BLaER1 treated with 17β-estradiol and CSF1 and Interleukin-3, amounts not matched to agents 10 nM and 100 nM (cell line): ENCODE results near the gene SEPTIN5.

ENCODE experiments used
- H3K27ac ChIP-seq, 11 experiments: shearing (Covaris generic); formaldehyde crosslinking; 2 replicates each; pipeline ENCODE4 v1.8.1; 2022
- H3K27me3 ChIP-seq, 11 experiments: shearing (Covaris generic); formaldehyde crosslinking; 2 replicates each; pipeline ENCODE4 v1.8.1; 2022
- H3K36me3 ChIP-seq, 11 experiments: shearing (Covaris generic); formaldehyde crosslinking; 2 replicates each; pipeline ENCODE4 v1.8.1; 2022
- H3K4me1 ChIP-seq, 10 experiments: shearing (Covaris generic); formaldehyde crosslinking; 2 replicates each; pipeline ENCODE4 v1.8.1; 2022
- H3K4me2 ChIP-seq, 11 experiments: shearing (Covaris generic); formaldehyde crosslinking; 2 replicates each; pipeline ENCODE4 v1.8.1; 2022
- H3K4me3 ChIP-seq, 10 experiments: shearing (Covaris generic); formaldehyde crosslinking; 2 replicates each; pipeline ENCODE4 v1.8.1; 2022
- H3K9ac ChIP-seq, 11 experiments: shearing (Covaris generic); formaldehyde crosslinking; 2 replicates each; pipeline ENCODE4 v1.8.1; 2022
- H3K9me3 ChIP-seq, 11 experiments: shearing (Covaris generic); formaldehyde crosslinking; replicated peaks in 1 of 11; 2 replicates each; pipeline ENCODE4 v1.8.1; 2022
- H4K20me1 ChIP-seq, 11 experiments: shearing (Covaris generic); formaldehyde crosslinking; 2 replicates each; pipeline ENCODE4 v1.8.1; 2022
- Cebpa-rat ChIP-seq, 11 experiments: shearing (Covaris generic); IDR thresholded peaks; 2 replicates each; pipeline ENCODE4 v1.8.1; 2022

SEPTIN5 gene

GRCh38 chr22:19717181-19717580 is 2.9 kb downstream of the SEPTIN5 start:
- H4K20me1 ChIP-seq = peaks cover 0 to 52% (median 27%) of the 10 kb centered on the region in 11 experiments; a peak in 17 of 22 replicates

DNA sequence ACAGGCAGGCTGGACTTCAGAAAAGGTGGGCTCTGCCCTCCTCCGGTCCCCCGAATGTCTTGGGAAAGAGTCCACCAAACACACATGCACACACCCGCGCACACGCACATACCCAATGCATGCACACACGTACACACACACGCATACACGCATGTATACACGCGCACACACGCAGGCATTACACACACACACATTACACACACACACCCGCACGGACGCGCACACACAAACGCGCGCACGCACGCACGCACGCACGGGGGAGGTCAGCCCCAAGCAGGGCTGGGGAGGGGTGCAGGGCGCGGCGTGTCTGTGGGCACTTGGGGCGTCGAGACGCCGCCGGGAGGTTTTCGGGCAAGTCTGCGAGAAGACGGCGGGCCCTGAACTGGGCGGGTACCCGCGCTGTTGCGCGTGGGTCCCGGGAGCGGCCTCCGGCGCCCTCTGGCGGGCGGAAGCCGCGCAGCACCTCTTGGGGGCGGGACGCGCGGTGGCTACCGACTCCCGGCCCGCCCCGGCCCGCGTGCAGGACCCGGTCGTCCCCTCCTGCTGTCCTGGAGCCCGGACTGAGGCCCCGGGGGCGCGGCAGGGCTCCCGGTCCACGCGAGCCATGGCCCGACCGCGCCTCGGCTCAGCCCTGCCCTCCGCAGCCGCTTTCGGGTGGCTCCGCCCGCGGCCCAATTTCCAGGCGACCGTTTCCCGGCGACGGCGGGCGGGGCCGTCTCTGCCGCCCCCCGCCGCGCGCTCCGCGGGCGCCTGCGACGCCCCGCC is 3.6 kb downstream of the SEPTIN5 start:
- Histone ChIP-seq H3K4me3 (peak overlapping the region; percentile 67 to 81 (median 72)), H3K27ac (peak overlapping the region in 10 of 11 experiments; percentile 29 to 90 (median 64); a peak in 19 of 22 replicates), H4K20me1 (peaks cover 0 to 59% (median 33%) of the 10 kb centered on the region in 11 experiments; a peak in 18 of 22 replicates), H3K9ac (peak overlapping the region; percentile 68 to 89 (median 78)), H3K27me3 (peaks cover 47 to 80% (median 53%) of the 10 kb centered on the region in 11 experiments), H3K9me3 (no peaks in the 10 kb centered on the region), H3K4me2 (peak overlapping the region; percentile 92 to 100 (median 100)), H3K4me1 (peaks cover 12 to 52% (median 31%) of the 10 kb centered on the region in 10 experiments; a peak in 19 of 20 replicates), H3K36me3 (peaks cover 0 to 31% (median 14%) of the 10 kb centered on the region in 11 experiments; a peak in 9 of 22 replicates)
- TF ChIP-seq Cebpa-rat (IDR thresholded peaks at IDR 0.05) = no peak

More at GRCh38 chr22:19717181-19717580, 2.9 kb downstream of the SEPTIN5 start:
- no peak for TF ChIP-seq Cebpa-rat (IDR thresholded peaks at IDR 0.05)
- no peaks in the 10 kb centered on the region for H3K9me3 ChIP-seq
- H3K4me1 ChIP-seq = peaks cover 10 to 46% (median 28%) of the 10 kb centered on the region in 10 experiments; a peak in 19 of 20 replicates
- H3K9ac ChIP-seq = peak overlapping the region in 1 of 11 experiments; percentile 86; a peak in 1 of 22 replicates
- H3K27me3 ChIP-seq = peaks cover 47 to 80% (median 53%) of the 10 kb centered on the region in 11 experiments
- H3K27ac ChIP-seq = no peak overlapping the region
- H3K4me2 ChIP-seq = peak overlapping the region in 10 of 11 experiments; percentile 92 to 100 (median 100); a peak in 18 of 22 replicates
- H3K4me3 ChIP-seq = no peak overlapping the region
- H3K36me3 ChIP-seq = peaks cover 0 to 24% (median 7%) of the 10 kb centered on the region in 11 experiments; a peak in 9 of 22 replicates

GRCh38 chr22:19718456-19719049 is 4.2 kb downstream of the SEPTIN5 start:
- peak overlapping the region; percentile 68 to 89 (median 78) for H3K9ac ChIP-seq
- H3K27ac ChIP-seq = peak overlapping the region in 10 of 11 experiments; percentile 29 to 90 (median 64); a peak in 19 of 22 replicates

DNA sequence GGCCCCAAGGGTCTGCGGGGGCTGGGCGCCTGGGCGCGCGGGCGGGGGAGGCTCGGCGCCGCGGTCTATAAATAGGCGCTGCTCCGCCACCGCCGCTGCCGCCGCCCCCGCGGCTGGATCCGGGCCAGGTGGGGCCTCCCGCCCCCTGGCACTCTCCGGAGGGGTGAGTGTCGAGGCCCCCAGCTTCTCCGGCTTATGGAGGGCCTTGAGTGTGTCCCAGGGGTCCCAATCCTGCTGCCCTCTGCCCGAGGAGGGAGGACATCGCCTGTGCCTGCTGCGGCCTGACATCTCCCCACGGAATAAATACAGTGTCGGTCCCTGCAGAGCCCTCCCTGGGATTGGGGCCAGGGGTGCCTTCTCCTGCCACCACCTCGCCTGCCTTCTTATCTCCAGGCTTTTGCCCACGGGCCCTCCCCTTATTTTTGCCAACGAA is 4.8 kb downstream of the SEPTIN5 start:
- Histone ChIP-seq H3K36me3 (peaks cover 0 to 35% (median 17%) of the 10 kb centered on the region in 11 experiments; a peak in 9 of 22 replicates), H4K20me1 (peaks cover 0 to 60% (median 45%) of the 10 kb centered on the region in 11 experiments; a peak in 18 of 22 replicates), H3K4me3 (peak overlapping the region; percentile 67 to 81 (median 72)), H3K9ac (peak overlapping the region; percentile 68 to 89 (median 78)), H3K27ac (peak overlapping the region in 9 of 11 experiments; percentile 44 to 90 (median 64); a peak in 15 of 22 replicates), H3K4me2 (peak overlapping the region; percentile 92 to 100 (median 100)), H3K27me3 (peaks cover 47 to 80% (median 53%) of the 10 kb centered on the region in 11 experiments), H3K4me1 (peaks cover 24 to 61% (median 43%) of the 10 kb centered on the region in 10 experiments; a peak in 19 of 20 replicates), H3K9me3 (no peaks in the 10 kb centered on the region)
- no peak for TF ChIP-seq Cebpa-rat (IDR thresholded peaks at IDR 0.05)

More at GRCh38 chr22:19718456-19719049, 4.2 kb downstream of the SEPTIN5 start:
- Histone ChIP-seq H3K27me3 (peaks cover 47 to 80% (median 53%) of the 10 kb centered on the region in 11 experiments), H3K4me1 (peaks cover 18 to 59% (median 38%) of the 10 kb centered on the region in 10 experiments; a peak in 19 of 20 replicates), H3K9me3 (no peaks in the 10 kb centered on the region), H4K20me1 (peaks cover 0 to 59% (median 40%) of the 10 kb centered on the region in 11 experiments; a peak in 18 of 22 replicates), H3K36me3 (peaks cover 0 to 35% (median 17%) of the 10 kb centered on the region in 11 experiments; a peak in 9 of 22 replicates), H3K4me3 (peak overlapping the region; percentile 67 to 81 (median 72)), H3K4me2 (peak overlapping the region; percentile 92 to 100 (median 100))
- no peak for TF ChIP-seq Cebpa-rat (IDR thresholded peaks at IDR 0.05)

DNA sequence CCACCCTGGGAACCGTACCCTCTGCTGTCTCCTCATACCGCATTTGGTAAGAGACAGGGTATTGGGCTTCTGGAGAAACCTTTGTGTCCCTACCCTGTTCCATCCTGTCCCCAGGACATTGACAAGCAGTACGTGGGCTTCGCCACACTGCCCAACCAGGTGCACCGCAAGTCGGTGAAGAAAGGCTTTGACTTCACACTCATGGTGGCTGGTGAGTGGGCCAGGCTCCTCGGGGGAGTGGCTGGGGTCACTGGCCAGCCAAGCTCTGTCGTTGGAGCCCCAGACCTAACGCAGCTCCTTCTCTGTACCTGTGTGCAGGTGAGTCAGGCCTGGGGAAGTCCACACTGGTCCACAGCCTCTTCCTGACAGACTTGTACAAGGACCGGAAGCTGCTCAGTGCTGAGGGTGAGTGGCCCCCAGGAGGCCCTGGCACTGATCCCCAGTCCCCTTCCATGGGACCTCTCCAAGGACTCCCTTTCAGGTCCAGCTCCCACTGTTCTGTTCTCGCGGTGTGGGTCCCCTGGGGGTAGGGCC is 5.3 kb downstream of the SEPTIN5 start:
- peak overlapping the region in 7 of 11 experiments; percentile 74 to 89 (median 83); a peak in 9 of 22 replicates for H3K9ac ChIP-seq
- H3K4me2 ChIP-seq = peak overlapping the region in 10 of 11 experiments; percentile 92 to 100 (median 100); a peak in 19 of 22 replicates
- peaks cover 0 to 35% (median 17%) of the 10 kb centered on the region in 11 experiments; a peak in 9 of 22 replicates for H3K36me3 ChIP-seq
- peak overlapping the region in 3 of 11 experiments; percentile 79 to 90 (median 82); a peak in 5 of 22 replicates for H3K27ac ChIP-seq
- H3K9me3 ChIP-seq = no peaks in the 10 kb centered on the region
- H4K20me1 ChIP-seq = peaks cover 0 to 65% (median 50%) of the 10 kb centered on the region in 11 experiments; a peak in 18 of 22 replicates
- TF ChIP-seq Cebpa-rat (IDR thresholded peaks at IDR 0.05) = no peak
- peak overlapping the region in 6 of 10 experiments; percentile 70 to 81 (median 74); a peak in 10 of 20 replicates for H3K4me3 ChIP-seq
- H3K4me1 ChIP-seq = peaks cover 26 to 64% (median 44%) of the 10 kb centered on the region in 10 experiments; a peak in 19 of 20 replicates
- peaks cover 47 to 80% (median 53%) of the 10 kb centered on the region in 11 experiments for H3K27me3 ChIP-seq

DNA sequence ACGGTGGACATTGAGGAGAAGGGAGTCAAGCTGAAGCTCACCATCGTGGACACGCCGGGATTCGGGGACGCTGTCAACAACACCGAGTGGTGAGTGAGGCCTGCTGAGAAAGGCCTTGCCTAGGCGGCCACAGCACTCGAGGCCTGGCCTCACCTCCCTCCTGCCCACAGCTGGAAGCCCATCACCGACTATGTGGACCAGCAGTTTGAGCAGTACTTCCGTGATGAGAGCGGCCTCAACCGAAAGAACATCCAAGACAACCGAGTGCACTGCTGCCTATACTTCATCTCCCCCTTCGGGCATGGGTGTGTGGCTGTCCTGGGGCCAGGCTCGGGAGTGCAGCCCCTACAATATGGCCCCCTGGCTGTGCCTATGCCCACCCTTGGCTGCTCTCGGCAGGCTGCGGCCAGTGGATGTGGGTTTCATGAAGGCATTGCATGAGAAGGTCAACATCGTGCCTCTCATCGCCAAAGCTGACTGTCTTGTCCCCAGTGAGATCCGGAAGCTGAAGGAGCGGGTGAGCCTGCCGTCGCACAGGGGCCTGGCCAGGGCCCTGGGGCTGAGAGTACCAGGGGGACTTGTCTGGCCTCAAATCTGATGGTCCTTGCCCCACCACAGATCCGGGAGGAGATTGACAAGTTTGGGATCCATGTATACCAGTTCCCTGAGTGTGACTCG is 6.0 kb downstream of the SEPTIN5 start:
- Histone ChIP-seq H3K4me3 (no peak overlapping the region), H3K4me1 (peaks cover 23 to 59% (median 38%) of the 10 kb centered on the region in 10 experiments; a peak in 19 of 20 replicates), H3K9me3 (no peaks in the 10 kb centered on the region), H3K27ac (no peak overlapping the region), H4K20me1 (peaks cover 0 to 73% (median 55%) of the 10 kb centered on the region in 11 experiments; a peak in 18 of 22 replicates), H3K27me3 (peaks cover 47 to 80% (median 53%) of the 10 kb centered on the region in 11 experiments), H3K9ac (no peak overlapping the region), H3K36me3 (peaks cover 0 to 35% (median 17%) of the 10 kb centered on the region in 11 experiments; a peak in 9 of 22 replicates), H3K4me2 (peak overlapping the region in 6 of 11 experiments; percentile 92 to 100 (median 100); a peak in 11 of 22 replicates)
- TF ChIP-seq Cebpa-rat (IDR thresholded peaks at IDR 0.05) = no peak

DNA sequence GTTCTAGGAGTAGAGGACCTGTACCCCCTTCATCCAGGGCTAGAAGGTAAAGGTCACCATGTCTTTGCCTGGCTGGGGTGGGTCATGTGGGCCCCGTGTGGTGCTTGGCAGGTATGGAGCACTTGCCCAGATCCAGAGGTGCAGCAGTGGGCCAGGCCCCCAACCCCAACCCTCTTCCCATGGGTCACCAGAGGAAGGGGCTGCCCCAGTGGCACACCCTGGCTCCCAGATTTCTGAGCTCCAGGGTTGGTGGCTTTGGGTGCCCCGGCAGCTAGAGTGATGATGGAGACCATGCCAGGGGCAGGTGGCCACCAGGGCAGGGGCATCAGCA is 6.7 kb downstream of the SEPTIN5 start:
- no peak overlapping the region for H3K27ac ChIP-seq
- H3K9me3 ChIP-seq = no peaks in the 10 kb centered on the region
- H3K36me3 ChIP-seq = peaks cover 0 to 35% (median 17%) of the 10 kb centered on the region in 11 experiments; a peak in 9 of 22 replicates
- H3K9ac ChIP-seq = no peak overlapping the region
- peaks cover 0 to 71% (median 55%) of the 10 kb centered on the region in 11 experiments; a peak in 18 of 22 replicates for H4K20me1 ChIP-seq
- peaks cover 23 to 59% (median 38%) of the 10 kb centered on the region in 10 experiments; a peak in 19 of 20 replicates for H3K4me1 ChIP-seq
- no peak overlapping the region; a peak in 1 of 22 replicates for H3K4me2 ChIP-seq
- peaks cover 46 to 80% (median 53%) of the 10 kb centered on the region in 11 experiments for H3K27me3 ChIP-seq
- no peak overlapping the region for H3K4me3 ChIP-seq
- TF ChIP-seq Cebpa-rat (IDR thresholded peaks at IDR 0.05) = no peak
